Measurements from ENCODE around the gene TTLL11. TPM values are rescaled to one million over a fixed set of nuclear protein-coding genes. Genes with fewer than 3 reads are reported as not detected.

The TTLL11 gene
- total and polyA plus RNA-seq, 2 experiments from 2014 or later: 0.57 to 1.4 TPM

DNA sequence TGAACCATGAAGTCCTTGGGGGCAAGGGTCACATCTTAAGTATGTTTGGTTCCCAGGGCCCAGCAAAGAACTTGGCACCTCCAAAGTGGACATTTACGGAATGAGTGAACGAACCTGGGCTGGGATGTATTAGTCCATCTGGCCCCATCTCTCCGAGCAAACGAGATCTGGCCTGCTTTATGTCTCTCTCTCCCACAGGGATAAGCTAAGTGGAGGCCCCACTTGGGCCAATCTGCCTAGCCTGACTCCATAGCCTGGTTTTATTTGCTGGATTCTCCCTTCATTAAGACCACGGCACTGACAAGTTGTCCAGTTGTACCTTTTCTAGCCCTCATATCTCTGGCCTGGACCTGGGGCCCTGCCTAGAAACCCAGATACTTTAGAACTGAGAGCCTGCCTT lies 2.1 kb downstream of the TTLL11 start:
- Histone ChIP-seq H3K27ac (ENCODE audit: low read depth) (no peak overlapping the region), H3K4me2 (no peak overlapping the region), H3K27me3 (ENCODE audit: insufficient read depth) (peaks cover 26% of the 10 kb centered on the region)

More for the DNA sequence above, 2.1 kb downstream of the TTLL11 start:
- Mint-ChIP-seq H3K4me3 (no peak overlapping the region), H3K9me3 (no peaks in the 10 kb centered on the region; the same call in 2 of the 3 replicates), H3K36me3 (ENCODE audit: low read depth) (no peaks in the 10 kb centered on the region; the same call in 2 of the 3 replicates), H3K27ac (no peak overlapping the region), H3K27me3 (ENCODE audit: insufficient read depth, low read depth, poor library complexity) (peaks cover 7% of the 10 kb centered on the region), H3K4me1 (peaks cover 9% of the 10 kb centered on the region)
- Histone ChIP-seq H3K4me1 (ENCODE audit: insufficient read depth) (no peaks in the 10 kb centered on the region), H3K36me3 (ENCODE audit: insufficient read depth) (no peaks in the 10 kb centered on the region), H2AFZ (no peak overlapping the region), H3K4me3 (no peak overlapping the region), H4K20me1 (replicated peaks; ENCODE audit: insufficient read depth) (peaks cover 4% of the 10 kb centered on the region), H3K79me2 (replicated peaks; ENCODE audit: insufficient read depth) (no peaks in the 10 kb centered on the region), H3F3A (replicated peaks; ENCODE audit: low read depth) (no peaks in the 10 kb centered on the region), H3K9me2 (ENCODE audit: insufficient read depth) (no peaks in the 10 kb centered on the region)
- no peak for ATAC-seq
- DNase-seq (ENCODE audit: low spot score): no peak
- no peak for TF ChIP-seq ZNF331 (CRISPR knock-in tag; IDR thresholded peaks at IDR 0.05; ENCODE audit: low read depth)
- no peak for TF ChIP-seq JUNB (IDR thresholded peaks at IDR 0.05; ENCODE audit: unreplicated experiment)
- TF ChIP-seq, protein P1, sequence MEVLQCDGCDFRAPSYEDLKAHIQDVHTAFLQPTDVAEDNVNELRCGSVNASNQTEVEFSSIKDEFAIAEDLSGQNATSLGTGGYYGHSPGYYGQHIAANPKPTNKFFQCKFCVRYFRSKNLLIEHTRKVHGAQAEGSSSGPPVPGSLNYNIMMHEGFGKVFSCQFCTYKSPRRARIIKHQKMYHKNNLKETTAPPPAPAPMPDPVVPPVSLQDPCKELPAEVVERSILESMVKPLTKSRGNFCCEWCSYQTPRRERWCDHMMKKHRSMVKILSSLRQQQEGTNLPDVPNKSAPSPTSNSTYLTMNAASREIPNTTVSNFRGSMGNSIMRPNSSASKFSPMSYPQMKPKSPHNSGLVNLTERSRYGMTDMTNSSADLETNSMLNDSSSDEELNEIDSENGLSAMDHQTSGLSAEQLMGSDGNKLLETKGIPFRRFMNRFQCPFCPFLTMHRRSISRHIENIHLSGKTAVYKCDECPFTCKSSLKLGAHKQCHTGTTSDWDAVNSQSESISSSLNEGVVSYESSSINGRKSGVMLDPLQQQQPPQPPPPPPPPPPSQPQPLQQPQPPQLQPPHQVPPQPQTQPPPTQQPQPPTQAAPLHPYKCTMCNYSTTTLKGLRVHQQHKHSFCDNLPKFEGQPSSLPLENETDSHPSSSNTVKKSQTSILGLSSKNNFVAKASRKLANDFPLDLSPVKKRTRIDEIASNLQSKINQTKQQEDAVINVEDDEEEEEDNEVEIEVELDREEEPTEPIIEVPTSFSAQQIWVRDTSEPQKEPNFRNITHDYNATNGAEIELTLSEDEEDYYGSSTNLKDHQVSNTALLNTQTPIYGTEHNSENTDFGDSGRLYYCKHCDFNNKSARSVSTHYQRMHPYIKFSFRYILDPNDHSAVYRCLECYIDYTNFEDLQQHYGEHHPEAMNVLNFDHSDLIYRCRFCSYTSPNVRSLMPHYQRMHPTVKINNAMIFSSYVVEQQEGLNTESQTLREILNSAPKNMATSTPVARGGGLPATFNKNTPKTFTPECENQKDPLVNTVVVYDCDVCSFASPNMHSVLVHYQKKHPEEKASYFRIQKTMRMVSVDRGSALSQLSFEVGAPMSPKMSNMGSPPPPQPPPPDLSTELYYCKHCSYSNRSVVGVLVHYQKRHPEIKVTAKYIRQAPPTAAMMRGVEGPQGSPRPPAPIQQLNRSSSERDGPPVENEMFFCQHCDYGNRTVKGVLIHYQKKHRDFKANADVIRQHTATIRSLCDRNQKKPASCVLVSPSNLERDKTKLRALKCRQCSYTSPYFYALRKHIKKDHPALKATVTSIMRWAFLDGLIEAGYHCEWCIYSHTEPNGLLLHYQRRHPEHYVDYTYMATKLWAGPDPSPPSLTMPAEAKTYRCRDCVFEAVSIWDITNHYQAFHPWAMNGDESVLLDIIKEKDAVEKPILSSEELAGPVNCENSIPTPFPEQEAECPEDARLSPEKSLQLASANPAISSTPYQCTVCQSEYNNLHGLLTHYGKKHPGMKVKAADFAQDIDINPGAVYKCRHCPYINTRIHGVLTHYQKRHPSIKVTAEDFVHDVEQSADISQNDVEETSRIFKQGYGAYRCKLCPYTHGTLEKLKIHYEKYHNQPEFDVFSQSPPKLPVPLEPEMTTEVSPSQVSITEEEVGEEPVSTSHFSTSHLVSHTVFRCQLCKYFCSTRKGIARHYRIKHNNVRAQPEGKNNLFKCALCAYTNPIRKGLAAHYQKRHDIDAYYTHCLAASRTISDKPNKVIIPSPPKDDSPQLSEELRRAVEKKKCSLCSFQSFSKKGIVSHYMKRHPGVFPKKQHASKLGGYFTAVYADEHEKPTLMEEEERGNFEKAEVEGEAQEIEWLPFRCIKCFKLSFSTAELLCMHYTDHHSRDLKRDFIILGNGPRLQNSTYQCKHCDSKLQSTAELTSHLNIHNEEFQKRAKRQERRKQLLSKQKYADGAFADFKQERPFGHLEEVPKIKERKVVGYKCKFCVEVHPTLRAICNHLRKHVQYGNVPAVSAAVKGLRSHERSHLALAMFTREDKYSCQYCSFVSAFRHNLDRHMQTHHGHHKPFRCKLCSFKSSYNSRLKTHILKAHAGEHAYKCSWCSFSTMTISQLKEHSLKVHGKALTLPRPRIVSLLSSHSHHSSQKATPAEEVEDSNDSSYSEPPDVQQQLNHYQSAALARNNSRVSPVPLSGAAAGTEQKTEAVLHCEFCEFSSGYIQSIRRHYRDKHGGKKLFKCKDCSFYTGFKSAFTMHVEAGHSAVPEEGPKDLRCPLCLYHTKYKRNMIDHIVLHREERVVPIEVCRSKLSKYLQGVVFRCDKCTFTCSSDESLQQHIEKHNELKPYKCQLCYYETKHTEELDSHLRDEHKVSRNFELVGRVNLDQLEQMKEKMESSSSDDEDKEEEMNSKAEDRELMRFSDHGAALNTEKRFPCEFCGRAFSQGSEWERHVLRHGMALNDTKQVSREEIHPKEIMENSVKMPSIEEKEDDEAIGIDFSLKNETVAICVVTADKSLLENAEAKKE (CRISPR knock-in tag; IDR thresholded peaks at IDR 0.05): no peak
- TF ChIP-seq, protein P2, sequence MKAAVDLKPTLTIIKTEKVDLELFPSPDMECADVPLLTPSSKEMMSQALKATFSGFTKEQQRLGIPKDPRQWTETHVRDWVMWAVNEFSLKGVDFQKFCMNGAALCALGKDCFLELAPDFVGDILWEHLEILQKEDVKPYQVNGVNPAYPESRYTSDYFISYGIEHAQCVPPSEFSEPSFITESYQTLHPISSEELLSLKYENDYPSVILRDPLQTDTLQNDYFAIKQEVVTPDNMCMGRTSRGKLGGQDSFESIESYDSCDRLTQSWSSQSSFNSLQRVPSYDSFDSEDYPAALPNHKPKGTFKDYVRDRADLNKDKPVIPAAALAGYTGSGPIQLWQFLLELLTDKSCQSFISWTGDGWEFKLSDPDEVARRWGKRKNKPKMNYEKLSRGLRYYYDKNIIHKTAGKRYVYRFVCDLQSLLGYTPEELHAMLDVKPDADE (IDR thresholded peaks at IDR 0.05): no peak
- TF ChIP-seq ZNF114 (CRISPR knock-in tag; IDR thresholded peaks at IDR 0.05): no peak
- TF ChIP-seq STAT1 (IDR thresholded peaks at IDR 0.05; ENCODE audit: unreplicated experiment): no peak
- no peak for TF ChIP-seq POLR2AphosphoS5 (IDR thresholded peaks at IDR 0.05; ENCODE audit: low read depth)
- no peak for TF ChIP-seq NANOG (IDR thresholded peaks at IDR 0.05; ENCODE audit: borderline replicate concordance)
- TF ChIP-seq EZH2 (IDR thresholded peaks at IDR 0.05; ENCODE audit: low read depth, unreplicated experiment): no peak
- TF ChIP-seq, protein P3, sequence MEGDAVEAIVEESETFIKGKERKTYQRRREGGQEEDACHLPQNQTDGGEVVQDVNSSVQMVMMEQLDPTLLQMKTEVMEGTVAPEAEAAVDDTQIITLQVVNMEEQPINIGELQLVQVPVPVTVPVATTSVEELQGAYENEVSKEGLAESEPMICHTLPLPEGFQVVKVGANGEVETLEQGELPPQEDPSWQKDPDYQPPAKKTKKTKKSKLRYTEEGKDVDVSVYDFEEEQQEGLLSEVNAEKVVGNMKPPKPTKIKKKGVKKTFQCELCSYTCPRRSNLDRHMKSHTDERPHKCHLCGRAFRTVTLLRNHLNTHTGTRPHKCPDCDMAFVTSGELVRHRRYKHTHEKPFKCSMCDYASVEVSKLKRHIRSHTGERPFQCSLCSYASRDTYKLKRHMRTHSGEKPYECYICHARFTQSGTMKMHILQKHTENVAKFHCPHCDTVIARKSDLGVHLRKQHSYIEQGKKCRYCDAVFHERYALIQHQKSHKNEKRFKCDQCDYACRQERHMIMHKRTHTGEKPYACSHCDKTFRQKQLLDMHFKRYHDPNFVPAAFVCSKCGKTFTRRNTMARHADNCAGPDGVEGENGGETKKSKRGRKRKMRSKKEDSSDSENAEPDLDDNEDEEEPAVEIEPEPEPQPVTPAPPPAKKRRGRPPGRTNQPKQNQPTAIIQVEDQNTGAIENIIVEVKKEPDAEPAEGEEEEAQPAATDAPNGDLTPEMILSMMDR (conservative IDR thresholded peaks at IDR 0.05; ENCODE audit: low read depth in 2 of 2): no peak
- TF ChIP-seq, protein P4, sequence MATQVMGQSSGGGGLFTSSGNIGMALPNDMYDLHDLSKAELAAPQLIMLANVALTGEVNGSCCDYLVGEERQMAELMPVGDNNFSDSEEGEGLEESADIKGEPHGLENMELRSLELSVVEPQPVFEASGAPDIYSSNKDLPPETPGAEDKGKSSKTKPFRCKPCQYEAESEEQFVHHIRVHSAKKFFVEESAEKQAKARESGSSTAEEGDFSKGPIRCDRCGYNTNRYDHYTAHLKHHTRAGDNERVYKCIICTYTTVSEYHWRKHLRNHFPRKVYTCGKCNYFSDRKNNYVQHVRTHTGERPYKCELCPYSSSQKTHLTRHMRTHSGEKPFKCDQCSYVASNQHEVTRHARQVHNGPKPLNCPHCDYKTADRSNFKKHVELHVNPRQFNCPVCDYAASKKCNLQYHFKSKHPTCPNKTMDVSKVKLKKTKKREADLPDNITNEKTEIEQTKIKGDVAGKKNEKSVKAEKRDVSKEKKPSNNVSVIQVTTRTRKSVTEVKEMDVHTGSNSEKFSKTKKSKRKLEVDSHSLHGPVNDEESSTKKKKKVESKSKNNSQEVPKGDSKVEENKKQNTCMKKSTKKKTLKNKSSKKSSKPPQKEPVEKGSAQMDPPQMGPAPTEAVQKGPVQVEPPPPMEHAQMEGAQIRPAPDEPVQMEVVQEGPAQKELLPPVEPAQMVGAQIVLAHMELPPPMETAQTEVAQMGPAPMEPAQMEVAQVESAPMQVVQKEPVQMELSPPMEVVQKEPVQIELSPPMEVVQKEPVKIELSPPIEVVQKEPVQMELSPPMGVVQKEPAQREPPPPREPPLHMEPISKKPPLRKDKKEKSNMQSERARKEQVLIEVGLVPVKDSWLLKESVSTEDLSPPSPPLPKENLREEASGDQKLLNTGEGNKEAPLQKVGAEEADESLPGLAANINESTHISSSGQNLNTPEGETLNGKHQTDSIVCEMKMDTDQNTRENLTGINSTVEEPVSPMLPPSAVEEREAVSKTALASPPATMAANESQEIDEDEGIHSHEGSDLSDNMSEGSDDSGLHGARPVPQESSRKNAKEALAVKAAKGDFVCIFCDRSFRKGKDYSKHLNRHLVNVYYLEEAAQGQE (IDR thresholded peaks at IDR 0.05; ENCODE audit: unreplicated experiment): no peak
